Retinal pigment epithelial cell (primary cell): ENCODE results near the gene EVA1A.

Experiments used
- DNase-seq: peaks from one replicate; pipeline ENCODE4 v3.0.0-alpha.2; 2010; ENCODE audit warnings: low read depth
- H3K4me3 ChIP-seq: 2 replicates; pipeline ENCODE4 v1.5.1; 2011; ENCODE audit warnings: mild to moderate bottlenecking, low read length, control low read depth, moderate library complexity
- TF ChIP-seq, protein P1 (sequence below): conservative IDR thresholded peaks from 2 replicates; pipeline ENCODE4 v1.5.1; 2011; ENCODE audit warnings: low read depth, low read length, control low read depth, inconsistent platforms

The EVA1A gene

DNA sequence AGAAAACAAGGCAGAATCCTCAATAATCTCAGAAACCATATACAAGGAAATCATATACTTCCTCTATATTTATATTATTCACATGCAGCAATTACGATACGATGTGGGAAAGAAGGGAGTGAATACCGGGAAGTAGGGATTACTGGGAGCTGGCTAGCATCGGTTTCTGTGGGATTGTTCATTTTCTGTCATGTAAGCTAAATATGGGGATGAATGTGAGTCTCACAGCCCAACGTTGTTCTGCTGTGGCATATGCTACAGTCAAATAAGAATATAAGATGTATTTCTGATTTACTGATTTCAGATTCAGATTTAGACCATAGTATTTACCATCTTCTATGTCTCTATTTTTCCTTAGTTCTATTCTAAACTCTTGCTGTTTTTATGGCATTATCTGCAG, 113.6 kb downstream of the EVA1A start:
- DNase-seq = no peak
- TF ChIP-seq, protein P1, sequence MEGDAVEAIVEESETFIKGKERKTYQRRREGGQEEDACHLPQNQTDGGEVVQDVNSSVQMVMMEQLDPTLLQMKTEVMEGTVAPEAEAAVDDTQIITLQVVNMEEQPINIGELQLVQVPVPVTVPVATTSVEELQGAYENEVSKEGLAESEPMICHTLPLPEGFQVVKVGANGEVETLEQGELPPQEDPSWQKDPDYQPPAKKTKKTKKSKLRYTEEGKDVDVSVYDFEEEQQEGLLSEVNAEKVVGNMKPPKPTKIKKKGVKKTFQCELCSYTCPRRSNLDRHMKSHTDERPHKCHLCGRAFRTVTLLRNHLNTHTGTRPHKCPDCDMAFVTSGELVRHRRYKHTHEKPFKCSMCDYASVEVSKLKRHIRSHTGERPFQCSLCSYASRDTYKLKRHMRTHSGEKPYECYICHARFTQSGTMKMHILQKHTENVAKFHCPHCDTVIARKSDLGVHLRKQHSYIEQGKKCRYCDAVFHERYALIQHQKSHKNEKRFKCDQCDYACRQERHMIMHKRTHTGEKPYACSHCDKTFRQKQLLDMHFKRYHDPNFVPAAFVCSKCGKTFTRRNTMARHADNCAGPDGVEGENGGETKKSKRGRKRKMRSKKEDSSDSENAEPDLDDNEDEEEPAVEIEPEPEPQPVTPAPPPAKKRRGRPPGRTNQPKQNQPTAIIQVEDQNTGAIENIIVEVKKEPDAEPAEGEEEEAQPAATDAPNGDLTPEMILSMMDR = no peak
- H3K4me3 ChIP-seq = no peak overlapping the region
